Epithelial cell of esophagus (primary cell): ENCODE results near the gene ZNF14.
"Not testable (repeated sequence)": the region's sequence is repeated elsewhere in the genome, so short reads cannot be mapped to it uniquely, and the experiment has no call there.

Experiments used
- DNase-seq: peaks from one replicate; pipeline ENCODE4 v3.0.0; 2010; ENCODE audit warnings: low read depth
- H3K4me3 ChIP-seq: 2 replicates; pipeline ENCODE4 v1.5.1; 2011; ENCODE audit warnings: mild to moderate bottlenecking, low read length, control low read depth
- CTCF ChIP-seq: IDR thresholded peaks from 2 replicates; pipeline ENCODE4 v1.5.1; 2011; ENCODE audit warnings: low read depth, mild to moderate bottlenecking, low read length, control low read depth, inconsistent platforms; ENCODE audit not compliant: insufficient read depth; ENCODE audit errors: missing control alignments

ZNF14 gene

GRCh38 chr19:19719798-19720197 is 13.1 kb downstream of the ZNF14 start:
- TF ChIP-seq CTCF: no peak
- DNase-seq: no peak
- H3K4me3 ChIP-seq: no peak overlapping the region

GRCh38 chr19:19711934-19712828 is 20.7 kb downstream of the ZNF14 start:
- TF ChIP-seq CTCF: no peak
- no peak overlapping the region for H3K4me3 ChIP-seq
- DNase-seq: no peak

- no peak for DNase-seq
- TF ChIP-seq CTCF: no peak
- H3K4me3 ChIP-seq: no peak overlapping the region
Measured at GRCh38 chr19:19711306-19711933, 21.5 kb downstream of the ZNF14 start.

GRCh38 chr19:19710506-19710905 is 22.4 kb downstream of the ZNF14 start:
- no peak for DNase-seq
- TF ChIP-seq CTCF: no peak
- no peak overlapping the region for H3K4me3 ChIP-seq

GRCh38 chr19:19704836-19705235 is 28.1 kb downstream of the ZNF14 start:
- TF ChIP-seq CTCF: no peak
- DNase-seq: no peak
- H3K4me3 ChIP-seq: no peak overlapping the region

- DNase-seq, H3K4me3 ChIP-seq: not testable (repeated sequence)
Measured at GRCh38 chr19:19700493-19700892, 32.4 kb downstream of the ZNF14 start.

- H3K4me3 ChIP-seq: no peak overlapping the region
- no peak for TF ChIP-seq CTCF
- DNase-seq: no peak
Measured at GRCh38 chr19:19697589-19697988, 35.3 kb downstream of the ZNF14 start.
